Measurements from ENCODE around the gene IFT88.

The IFT88 gene

GRCh38 chr13:20546556-20546955 lies 20.4 kb upstream of the IFT88 start:
- Histone ChIP-seq H3K27ac (no peak overlapping the region), H3K4me3 (no peak overlapping the region)
- TF ChIP-seq CTCF (IDR thresholded peaks at IDR 0.05): no peak
- no peak for DNase-seq (ENCODE audit: low spot score)

GRCh38 chr13:20547479-20547908 lies 19.5 kb upstream of the IFT88 start:
- no peak overlapping the region for H3K27ac ChIP-seq
- no peak for DNase-seq (ENCODE audit: low spot score)
- H3K4me3 ChIP-seq: no peak overlapping the region
- no peak for TF ChIP-seq CTCF (IDR thresholded peaks at IDR 0.05)

- DNase-seq (ENCODE audit: low spot score): no peak
- no peak for TF ChIP-seq CTCF (IDR thresholded peaks at IDR 0.05)
- Histone ChIP-seq H3K4me3 (no peak overlapping the region), H3K27ac (no peak overlapping the region)
These were observed 16.2 kb upstream of the IFT88 start for GRCh38 chr13:20550799-20551198.

GRCh38 chr13:20553311-20553710 lies 13.6 kb upstream of the IFT88 start:
- no peak for TF ChIP-seq CTCF (IDR thresholded peaks at IDR 0.05)
- no peak for DNase-seq (ENCODE audit: low spot score)
- Histone ChIP-seq H3K4me3 (no peak overlapping the region), H3K27ac (no peak overlapping the region)

- DNase-seq (ENCODE audit: low spot score): no peak
- no peak for TF ChIP-seq CTCF (IDR thresholded peaks at IDR 0.05)
- H3K4me3 ChIP-seq: no peak overlapping the region
- H3K27ac ChIP-seq: no peak overlapping the region
These were observed 8.0 kb upstream of the IFT88 start for GRCh38 chr13:20558982-20559381.

GRCh38 chr13:20559659-20560356 lies 7.1 kb upstream of the IFT88 start:
- no peak for DNase-seq (ENCODE audit: low spot score)
- no peak overlapping the region for H3K27ac ChIP-seq
- no peak for TF ChIP-seq CTCF (IDR thresholded peaks at IDR 0.05)
- no peak overlapping the region for H3K4me3 ChIP-seq

GRCh38 chr13:20561741-20562140 lies 5.2 kb upstream of the IFT88 start:
- DNase-seq (ENCODE audit: low spot score): no peak
- Histone ChIP-seq H3K27ac (no peak overlapping the region), H3K4me3 (no peak overlapping the region)
- TF ChIP-seq CTCF (IDR thresholded peaks at IDR 0.05): no peak
